Erythroblast (primary cell): ENCODE results near the gene SLF2.

Source experiments
- GATA1 ChIP-seq: IDR thresholded peaks from 2 replicates; pipeline ENCODE4 v1.6.1; 2011; ENCODE audit warnings: low read depth, mild to moderate bottlenecking, control low read depth, low read length, moderate library complexity
- POLR2A ChIP-seq: IDR thresholded peaks from 2 replicates; pipeline ENCODE4 v1.6.1; 2011; ENCODE audit warnings: mild to moderate bottlenecking, low read length

DNA sequence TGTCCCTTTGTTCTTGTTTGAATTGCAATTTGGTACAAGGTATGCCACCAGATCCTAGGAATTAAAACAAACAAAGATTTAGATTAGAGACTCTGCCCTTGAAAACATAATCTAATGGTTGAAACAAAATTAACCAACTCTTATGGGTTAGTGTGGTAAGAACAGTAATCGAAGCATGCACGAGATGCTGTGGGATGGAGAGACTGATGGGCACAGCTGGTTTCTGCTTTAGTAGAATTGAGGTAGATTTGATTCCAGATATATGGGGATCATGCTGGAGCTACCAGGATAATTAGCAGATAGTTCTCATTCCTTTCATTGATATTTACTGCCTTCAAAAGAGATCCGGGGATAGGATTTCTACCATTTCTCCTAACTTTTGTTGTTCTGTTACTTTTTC is 36.2 kb downstream of the SLF2 start:
- TF ChIP-seq POLR2A, result no peak
- TF ChIP-seq GATA1, result no peak
